Endothelial cell (in vitro differentiated cells): ENCODE measurements around the gene DUT. TPM values are rescaled to one million over a fixed set of nuclear protein-coding genes. Genes with fewer than 3 reads are reported as not detected.

Experiments
- DNase-seq: peaks from one replicate; pipeline ENCODE4 v3.0.0; 2021; ENCODE audit warnings: low spot score
- H3K27ac Mint-ChIP-seq: one replicate; pipeline ENCODE4 v1.8.0; 2021; ENCODE audit warnings: mixed read lengths, inconsistent platforms; ENCODE audit not compliant: unreplicated experiment
- H3K27me3 Mint-ChIP-seq: one replicate; pipeline ENCODE4 v1.8.0; 2021; ENCODE audit warnings: mild to moderate bottlenecking, moderate library complexity, mixed read lengths, inconsistent platforms; ENCODE audit not compliant: unreplicated experiment
- H3K36me3 Mint-ChIP-seq: one replicate; pipeline ENCODE4 v1.8.0; 2021; ENCODE audit warnings: mild to moderate bottlenecking, low read depth, mixed read lengths, inconsistent platforms; ENCODE audit not compliant: unreplicated experiment
- H3K4me1 Mint-ChIP-seq: one replicate; pipeline ENCODE4 v1.8.0; 2021; ENCODE audit warnings: mild to moderate bottlenecking, mixed read lengths, inconsistent platforms; ENCODE audit not compliant: unreplicated experiment
- H3K4me3 Mint-ChIP-seq: one replicate; pipeline ENCODE4 v1.8.0; 2021; ENCODE audit warnings: mild to moderate bottlenecking, mixed read lengths, inconsistent platforms; ENCODE audit not compliant: unreplicated experiment
- H3K9me3 Mint-ChIP-seq: one replicate; pipeline ENCODE4 v1.8.0; 2021; ENCODE audit warnings: mixed read lengths, inconsistent platforms; ENCODE audit not compliant: unreplicated experiment
- CTCF ChIP-seq: fragments of 200-600 bp; sonication (generic); IDR thresholded peaks from one replicate; pipeline ENCODE4 v1.5.0; 2021; ENCODE audit warnings: antibody characterized with exemption; ENCODE audit not compliant: unreplicated experiment
- total RNA-seq: library from RNA; stranded (reverse); fragmentation: NEBNext Ultra II Directional; extraction: Animal tissue kit (Norgen Biotek cat#: 25700); gene quantifications from one replicate; pipeline ENCODE4 v1.2.1, GENCODE V29; 2021; ENCODE audit not compliant: unreplicated experiment

Gene DUT
- total RNA-seq, 1 donor from 2014 or later = 71.5 TPM

- Mint-ChIP-seq H3K27ac (peak overlapping the region; percentile 37), H3K27me3 (peaks cover 5% of the 10 kb centered on the region), H3K9me3 (no peaks in the 10 kb centered on the region)
Observed at GRCh38 chr15:48332642-48333034, 1.4 kb downstream of the DUT start.

GRCh38 chr15:48333540-48333939 lies 2.3 kb downstream of the DUT start:
- Mint-ChIP-seq H3K27ac (no peak overlapping the region), H3K4me1 (peaks cover 8% of the 10 kb centered on the region), H3K4me3 (no peak overlapping the region), H3K36me3 (peaks cover 3% of the 10 kb centered on the region), H3K9me3 (no peaks in the 10 kb centered on the region), H3K27me3 (peaks cover 5% of the 10 kb centered on the region)
- DNase-seq = no peak
- TF ChIP-seq CTCF = no peak

More at GRCh38 chr15:48332642-48333034, 1.4 kb downstream of the DUT start:
- TF ChIP-seq CTCF = no peak
- peak overlapping the region; percentile 76 for H3K4me3 Mint-ChIP-seq
- DNase-seq = no peak
- H3K4me1 Mint-ChIP-seq = peaks cover 8% of the 10 kb centered on the region
- peaks cover 3% of the 10 kb centered on the region for H3K36me3 Mint-ChIP-seq

- no peak overlapping the region for H3K4me3 Mint-ChIP-seq
- peaks cover 3% of the 10 kb centered on the region for H3K36me3 Mint-ChIP-seq
- H3K4me1 Mint-ChIP-seq = peaks cover 8% of the 10 kb centered on the region
- peaks cover 5% of the 10 kb centered on the region for H3K27me3 Mint-ChIP-seq
- no peak overlapping the region for H3K27ac Mint-ChIP-seq
- no peaks in the 10 kb centered on the region for H3K9me3 Mint-ChIP-seq
- no peak for DNase-seq
- TF ChIP-seq CTCF = no peak
Observed at GRCh38 chr15:48334260-48334659, 3.0 kb downstream of the DUT start.

- Mint-ChIP-seq H3K4me1 (peaks cover 9% of the 10 kb centered on the region), H3K27ac (no peak overlapping the region), H3K9me3 (no peaks in the 10 kb centered on the region), H3K36me3 (peaks cover 3% of the 10 kb centered on the region), H3K4me3 (no peak overlapping the region), H3K27me3 (peaks cover 2% of the 10 kb centered on the region)
- TF ChIP-seq CTCF = no peak
- DNase-seq = peak; percentile 15
Observed at GRCh38 chr15:48336940-48337339, 5.7 kb downstream of the DUT start.

GRCh38 chr15:48337607-48338006 lies 6.4 kb downstream of the DUT start:
- Mint-ChIP-seq H3K9me3 (no peaks in the 10 kb centered on the region), H3K27me3 (no peaks in the 10 kb centered on the region), H3K27ac (no peak overlapping the region), H3K36me3 (peaks cover 3% of the 10 kb centered on the region), H3K4me3 (no peak overlapping the region), H3K4me1 (peaks cover 8% of the 10 kb centered on the region)
- DNase-seq = no peak
- TF ChIP-seq CTCF = no peak
